CD4-positive, alpha-beta T cell treated with Interleukin-21 for 1 hour (primary cell): ENCODE results near the gene LRRK2.
A peak's percentile ranks its signal among the peaks of the same experiment; 100 is the strongest.
"Not testable (repeated sequence)": the region's sequence is repeated elsewhere in the genome, so short reads cannot be mapped to it uniquely, and the experiment has no call there.

ENCODE experiments used
- DNase-seq: peaks from one replicate; pipeline ENCODE4 v3.0.0-alpha.2; 2020

The LRRK2 gene

GRCh38 chr12:40325349-40325960, 100.7 kb downstream of the LRRK2 start:
- DNase-seq, result peak; percentile 12

GRCh38 chr12:40327535-40327934, 102.7 kb downstream of the LRRK2 start:
- DNase-seq, result no peak

- DNase-seq, result no peak
Observed at GRCh38 chr12:40330180-40330579, 105.4 kb downstream of the LRRK2 start.

GRCh38 chr12:40331886-40332285, 107.1 kb downstream of the LRRK2 start:
- no peak for DNase-seq

GRCh38 chr12:40335991-40336390, 111.2 kb downstream of the LRRK2 start:
- no peak for DNase-seq

- no peak for DNase-seq
Observed at GRCh38 chr12:40336573-40337199, 111.9 kb downstream of the LRRK2 start.

GRCh38 chr12:40338071-40338470, 113.3 kb downstream of the LRRK2 start:
- no peak for DNase-seq

GRCh38 chr12:40338621-40339020, 113.8 kb downstream of the LRRK2 start:
- no peak for DNase-seq

GRCh38 chr12:40342010-40342409, 117.2 kb downstream of the LRRK2 start:
- DNase-seq, result no peak

GRCh38 chr12:40343124-40343523, 118.3 kb downstream of the LRRK2 start:
- DNase-seq, result no peak

- DNase-seq, result no peak
Observed at GRCh38 chr12:40344312-40344711, 119.5 kb downstream of the LRRK2 start.

- DNase-seq, result no peak
Observed at GRCh38 chr12:40351976-40352375, 127.2 kb downstream of the LRRK2 start.

- DNase-seq, result no peak
Observed at GRCh38 chr12:40375076-40375475, 150.3 kb downstream of the LRRK2 start.

GRCh38 chr12:40376533-40377267, 151.9 kb downstream of the LRRK2 start:
- DNase-seq, result no peak

- no peak for DNase-seq
Observed at GRCh38 chr12:40378691-40379090, 153.9 kb downstream of the LRRK2 start.

- no peak for DNase-seq
Observed at GRCh38 chr12:40382217-40382616, 157.4 kb downstream of the LRRK2 start.

- not testable (repeated sequence) for DNase-seq
Observed at GRCh38 chr12:40387279-40387678, 162.5 kb downstream of the LRRK2 start.

- DNase-seq, result no peak
Observed at GRCh38 chr12:40390980-40391379, 166.2 kb downstream of the LRRK2 start.

GRCh38 chr12:40393026-40393425, 168.2 kb downstream of the LRRK2 start:
- no peak for DNase-seq

GRCh38 chr12:40399656-40400055, 174.9 kb downstream of the LRRK2 start:
- no peak for DNase-seq

GRCh38 chr12:40405419-40405818, 180.6 kb downstream of the LRRK2 start:
- DNase-seq, result no peak
